OCI-LY7 (cell line): ENCODE data around the gene HP1BP3. TPM values are rescaled to one million over a fixed set of nuclear protein-coding genes. Genes with fewer than 3 reads are reported as not detected.

Source experiments
- BruUV-seq: library from RNA; stranded (reverse); fragments of 400-500 nt; replicated peaks from 2 replicates; lab custom pipeline; 2021; lab: Mats Ljungman, UMichigan
- CTCF ChIA-PET: fragments of 300-600 bp; sonication (Branson Sonifier 250); formaldehyde crosslinking; loops from one replicate; lab custom pipeline; 2022; ENCODE audit warnings: antibody characterized with exemption; ENCODE audit not compliant: unreplicated experiment; lab: Charles Lee
- POLR2A ChIA-PET: fragments of 300-600 bp; sonication (Branson Sonifier 250); formaldehyde crosslinking; loops from one replicate; lab custom pipeline; 2022; ENCODE audit warnings: antibody characterized with exemption; lab: Charles Lee
- DNase-seq: peaks from one replicate; pipeline ENCODE4 v3.0.0-alpha.2; 2015; ENCODE audit warnings: low spot score
- H2AFZ ChIP-seq: fragments of 200-600 bp; sonication (generic), shearing (Covaris generic); 2 replicates; pipeline ENCODE4 v1.6.1; 2014; ENCODE audit warnings: mild to moderate bottlenecking, antibody characterized with exemption, low read length, moderate library complexity
- H3K27ac ChIP-seq: fragments of 200-600 bp; sonication (generic); 2 replicates; pipeline ENCODE4 v1.5.1; 2014; ENCODE audit warnings: mixed run types, low read depth, mild to moderate bottlenecking, moderate library complexity, low read length, inconsistent platforms; ENCODE audit not compliant: poor library complexity, severe bottlenecking
- H3K36me3 ChIP-seq: fragments of 200-600 bp; sonication (generic); 2 replicates; pipeline ENCODE4 v1.6.1; 2014; ENCODE audit warnings: mild to moderate bottlenecking, antibody characterized with exemption, low read length, moderate library complexity, mixed read lengths; ENCODE audit not compliant: insufficient read depth
- H3K4me1 ChIP-seq: fragments of 200-600 bp; sonication (generic); 2 replicates; pipeline ENCODE4 v1.5.1; 2014; ENCODE audit warnings: mild to moderate bottlenecking, low read length; ENCODE audit not compliant: insufficient read depth, poor library complexity, severe bottlenecking
- H3K4me2 ChIP-seq: fragments of 200-600 bp; sonication (generic); 2 replicates; pipeline ENCODE4 v1.6.1; 2014; ENCODE audit warnings: mild to moderate bottlenecking, low read length
- H3K4me3 ChIP-seq: fragments of 200-600 bp; sonication (generic); 2 replicates; pipeline ENCODE4 v1.5.1; 2014; ENCODE audit warnings: mild to moderate bottlenecking, low read depth, low read length; ENCODE audit not compliant: poor library complexity, severe bottlenecking
- H3K79me2 ChIP-seq: fragments of 200-600 bp; sonication (generic); 2 replicates; pipeline ENCODE4 v1.6.1; 2016; ENCODE audit warnings: low read depth, mild to moderate bottlenecking, low read length, moderate library complexity, mixed read lengths; ENCODE audit not compliant: insufficient read depth
- H3K9me2 ChIP-seq: fragments of 200-600 bp; sonication (generic); 2 replicates; pipeline ENCODE4 v1.6.1; 2016; ENCODE audit warnings: mild to moderate bottlenecking, low read length, mixed read lengths; ENCODE audit not compliant: insufficient read depth
- H3K9me3 ChIP-seq: fragments of 200-600 bp; sonication (generic); 2 replicates; pipeline ENCODE4 v1.6.1; 2014; ENCODE audit warnings: mild to moderate bottlenecking, mixed run types, low read length, mixed read lengths
- H4K20me1 ChIP-seq: fragments of 200-600 bp; sonication (generic); 2 replicates; pipeline ENCODE4 v1.6.1; 2014; ENCODE audit warnings: mild to moderate bottlenecking, antibody characterized with exemption, low read length, moderate library complexity, mixed read lengths; ENCODE audit not compliant: insufficient read depth
- CTCF ChIP-seq: fragments of 200-600 bp; sonication (generic); conservative IDR thresholded peaks from 2 replicates; pipeline ENCODE4 v1.5.1; 2014; ENCODE audit warnings: mild to moderate bottlenecking, antibody characterized with exemption, low read length, moderate library complexity, mixed read lengths
- EZH2phosphoT487 ChIP-seq: fragments of 200-600 bp; sonication (generic); IDR thresholded peaks from 2 replicates; pipeline ENCODE4 v1.6.1; 2018; ENCODE audit warnings: low read depth, borderline replicate concordance, mild to moderate bottlenecking, mixed run types, antibody characterized with exemption, low read length, moderate library complexity, mixed read lengths
- intact Hi-C: fragments of 100-400 bp; cut with micrococcal nuclease; formaldehyde crosslinking; loops from one replicate; pipeline ENCODE4 v1.10.0; 2022; ENCODE audit not compliant: unreplicated experiment
- total RNA-seq, 2 experiments: library from RNA; depleted of rRNA in 1 of 2; stranded (reverse); fragments of >200 nt in 1 of 2; shearing (Covaris generic) in 1 of 2; gene quantifications; 2 replicates each; pipeline ENCODE4 v1.2.3, GENCODE V29; 2014 to 2022

HP1BP3 gene
- total RNA-seq, 2 experiments from 2014 or later = 288 to 295 TPM

GRCh38 chr1:20829946-20830345 is 42.8 kb upstream of the HP1BP3 start:
- intact Hi-C loops = no loop called here
- CTCF ChIA-PET = no interaction called here
- TF ChIP-seq EZH2phosphoT487 (no peak), CTCF (no peak)

GRCh38 chr1:20829531-20829930 is 42.4 kb upstream of the HP1BP3 start:
- no peak overlapping the region for H3K27ac ChIP-seq
- no peaks in the 10 kb centered on the region for H3K9me3 ChIP-seq
- no peaks in the 10 kb centered on the region for H3K4me1 ChIP-seq
- intact Hi-C loops = no loop called here
- peaks cover 41% of the 10 kb centered on the region for H3K36me3 ChIP-seq
- no peaks in the 10 kb centered on the region for H4K20me1 ChIP-seq
- TF ChIP-seq CTCF (no peak), EZH2phosphoT487 (no peak)
- no peak overlapping the region for H3K4me2 ChIP-seq
- no peak for DNase-seq
- no peaks in the 10 kb centered on the region for H3K9me2 ChIP-seq
- POLR2A ChIA-PET = no interaction called here
- no peak overlapping the region for H3K4me3 ChIP-seq
- CTCF ChIA-PET = no interaction called here
- no peaks in the 10 kb centered on the region for H3K79me2 ChIP-seq
- no peak overlapping the region for H2AFZ ChIP-seq
- BruUV-seq = no TSS peak

More at GRCh38 chr1:20829946-20830345, 42.8 kb upstream of the HP1BP3 start:
- H3K4me3 ChIP-seq = no peak overlapping the region
- no peaks in the 10 kb centered on the region for H3K9me3 ChIP-seq
- no TSS peak for BruUV-seq
- no peak overlapping the region for H3K27ac ChIP-seq
- H2AFZ ChIP-seq = no peak overlapping the region
- no peak overlapping the region for H3K4me2 ChIP-seq
- no peaks in the 10 kb centered on the region for H3K9me2 ChIP-seq
- no peaks in the 10 kb centered on the region for H4K20me1 ChIP-seq
- peaks cover 37% of the 10 kb centered on the region for H3K36me3 ChIP-seq
- no peaks in the 10 kb centered on the region for H3K4me1 ChIP-seq
- POLR2A ChIA-PET = interaction anchor here (0.5 to 0.6 kb wide), 2 partner anchors 40 to 80 kb away, joined by 5 to 8 read pairs; no protein-coding TSS in a partner anchor
- DNase-seq = no peak
- no peaks in the 10 kb centered on the region for H3K79me2 ChIP-seq

GRCh38 chr1:20823845-20824244 is 36.7 kb upstream of the HP1BP3 start:
- Histone ChIP-seq H3K9me3 (no peaks in the 10 kb centered on the region), H3K9me2 (no peaks in the 10 kb centered on the region), H3K79me2 (no peaks in the 10 kb centered on the region), H2AFZ (no peak overlapping the region), H4K20me1 (no peaks in the 10 kb centered on the region), H3K4me2 (no peak overlapping the region), H3K4me1 (no peaks in the 10 kb centered on the region), H3K4me3 (no peak overlapping the region), H3K36me3 (peaks cover 50% of the 10 kb centered on the region), H3K27ac (no peak overlapping the region)
- POLR2A ChIA-PET = no interaction called here
- no peak for DNase-seq
- intact Hi-C loops = no loop called here
- CTCF ChIA-PET = interaction anchor here (0.6 kb wide), 1 partner anchor 360 kb away, joined by 3 read pairs; no protein-coding TSS in a partner anchor
- no TSS peak for BruUV-seq
- no peak for TF ChIP-seq CTCF
- TF ChIP-seq EZH2phosphoT487 = no peak
